Vagina (tissue), 2 donors: ENCODE data around the gene BCAS4. TPM values are rescaled to one million over a fixed set of nuclear protein-coding genes. Genes with fewer than 3 reads are reported as not detected.

Source experiments
- DNase-seq, 2 donors: peaks; one replicate each; pipeline ENCODE4 v3.0.0-alpha.2; 2017; ENCODE audit errors: extremely low spot score in 2 of 2
- H3K27ac ChIP-seq: fragments of 200-600 bp; sonication (generic); one replicate; pipeline ENCODE4 v1.5.1; 2019
- H3K27me3 ChIP-seq: fragments of 200-600 bp; sonication (generic); one replicate; pipeline ENCODE4 v1.5.1; 2019
- H3K36me3 ChIP-seq, 2 donors: fragments of 200-600 bp; sonication (generic); one replicate each; pipeline ENCODE4 v1.5.1; 2017 to 2019
- H3K4me1 ChIP-seq: fragments of 200-600 bp; sonication (generic); one replicate; pipeline ENCODE4 v1.5.1; 2019
- H3K4me3 ChIP-seq, 2 donors: fragments of 200-600 bp; sonication (generic); 1 replicate in 1 of 2; 2 replicates in 1 of 2; pipeline ENCODE4 v1.5.1; 2016 to 2019
- H3K9me3 ChIP-seq: fragments of 200-600 bp; sonication (generic); one replicate; pipeline ENCODE4 v1.5.1; 2019
- POLR2A ChIP-seq, 2 donors: fragments of 450-650 bp; IDR thresholded peaks; one replicate each; pipeline ENCODE4 v1.6.1; 2017; ENCODE audit warnings: antibody characterized with exemption in 2 of 2, mild to moderate bottlenecking in 2 of 2, moderate library complexity in 2 of 2
- POLR2AphosphoS5 ChIP-seq, 2 donors: sonication (generic); formaldehyde crosslinking; IDR thresholded peaks; one replicate each; pipeline ENCODE4 v1.9.0; 2017; ENCODE audit warnings: antibody characterized with exemption in 2 of 2, mild to moderate bottlenecking in 2 of 2, low read depth in 1 of 2; ENCODE audit not compliant: insufficient read depth in 1 of 2
- intact Hi-C: fragments of 100-400 bp; cut with DNase I; formaldehyde crosslinking; loops from one replicate; pipeline ENCODE4 v1.15.1; 2023
- total RNA-seq: library from RNA; depleted of rRNA; stranded (reverse); fragments of >200 nt; gene quantifications from one replicate; pipeline ENCODE4 v1.2.3, GENCODE V29; 2016
- TF ChIP-seq, protein P1 (sequence below), 3 experiments: fragments of 450-650 bp in 2 of 3; fragments of 200-600 bp in 1 of 3; sonication (generic) in 1 of 3; IDR thresholded peaks; one replicate each; pipeline ENCODE4 v1.5.1; 2017 to 2019; ENCODE audit warnings: antibody characterized with exemption in 3 of 3, mild to moderate bottlenecking in 2 of 3, moderate library complexity in 2 of 3

Gene BCAS4
- total RNA-seq, 1 donor from 2014 or later = 1.7 TPM

DNA sequence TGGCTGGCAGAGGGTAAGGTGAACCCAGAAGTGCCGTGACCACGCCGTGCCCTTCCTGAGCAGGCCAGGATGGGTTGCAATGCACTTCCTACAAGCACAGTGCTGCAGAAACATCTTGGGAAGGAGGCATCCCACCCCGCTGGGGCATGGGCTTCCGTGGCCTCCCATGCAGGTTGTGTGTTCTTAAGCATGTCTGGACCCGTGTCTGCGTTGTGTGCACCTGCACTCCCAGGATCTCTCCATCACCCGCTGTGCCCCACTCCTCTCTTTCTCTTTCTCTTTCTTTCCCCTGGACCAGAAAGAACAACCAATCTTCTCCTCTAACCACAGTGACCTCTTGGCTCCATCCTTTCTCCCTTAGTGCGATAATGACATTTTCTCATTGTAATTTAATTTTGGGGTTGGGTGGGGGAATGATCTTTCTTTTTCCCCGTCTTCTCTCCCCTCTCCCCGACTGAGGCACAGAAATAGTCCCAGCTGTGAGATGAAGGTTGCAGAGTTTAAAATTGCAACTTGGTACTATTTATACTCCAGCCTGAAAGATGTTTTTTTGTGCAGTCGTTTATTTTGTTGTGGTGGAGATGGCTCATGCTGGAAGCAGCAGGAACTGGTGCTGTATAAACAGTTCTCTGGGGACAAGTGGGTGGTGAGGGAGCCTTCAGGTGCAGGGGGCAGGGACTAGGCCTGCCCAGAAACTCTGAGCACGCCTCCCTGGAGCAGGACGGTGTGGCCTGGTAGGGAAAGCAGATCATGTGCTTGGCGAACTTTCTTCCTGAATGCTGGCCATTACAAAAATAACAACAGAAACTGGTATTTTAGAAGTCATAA lies 20.5 kb downstream of the BCAS4 start:
- peak overlapping the region; percentile 10 for H3K27ac ChIP-seq
- H3K4me3 ChIP-seq = no peak overlapping the region
- H3K9me3 ChIP-seq = no peaks in the 10 kb centered on the region
- H3K36me3 ChIP-seq = no peaks in the 10 kb centered on the region
- intact Hi-C loops = loop anchor here (5.0 kb wide), 1 partner anchor 112 kb away; no protein-coding TSS in a partner anchor
- TF ChIP-seq POLR2A (IDR thresholded peaks at IDR 0.05) (no peak), POLR2AphosphoS5 (IDR thresholded peaks at IDR 0.05; ENCODE audit: insufficient read depth in 1 of 2, low read depth in 1 of 2) (no peak)
- no peak for DNase-seq
- no peaks in the 10 kb centered on the region for H3K4me1 ChIP-seq
- no peaks in the 10 kb centered on the region for H3K27me3 ChIP-seq

DNA sequence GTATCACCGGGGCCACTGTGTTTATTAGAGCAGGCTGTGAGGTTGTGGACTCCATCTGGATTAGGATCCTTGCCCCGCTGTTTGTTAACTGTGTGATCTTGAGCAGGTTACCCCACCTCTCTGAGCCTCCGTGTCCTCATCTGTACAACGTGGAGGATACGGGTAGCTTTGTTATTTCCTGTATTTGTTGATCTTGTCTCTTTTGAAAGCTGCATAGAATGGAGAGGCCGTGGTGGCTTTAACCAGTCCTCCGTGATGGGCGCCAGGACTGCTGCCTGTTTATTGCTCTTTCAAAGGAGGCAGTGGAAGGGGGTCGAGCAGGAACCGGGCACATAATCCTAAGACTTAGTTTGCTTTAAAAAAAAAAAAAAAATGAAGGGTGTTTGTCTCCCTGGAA lies 22.9 kb downstream of the BCAS4 start:
- TF ChIP-seq, protein P1, sequence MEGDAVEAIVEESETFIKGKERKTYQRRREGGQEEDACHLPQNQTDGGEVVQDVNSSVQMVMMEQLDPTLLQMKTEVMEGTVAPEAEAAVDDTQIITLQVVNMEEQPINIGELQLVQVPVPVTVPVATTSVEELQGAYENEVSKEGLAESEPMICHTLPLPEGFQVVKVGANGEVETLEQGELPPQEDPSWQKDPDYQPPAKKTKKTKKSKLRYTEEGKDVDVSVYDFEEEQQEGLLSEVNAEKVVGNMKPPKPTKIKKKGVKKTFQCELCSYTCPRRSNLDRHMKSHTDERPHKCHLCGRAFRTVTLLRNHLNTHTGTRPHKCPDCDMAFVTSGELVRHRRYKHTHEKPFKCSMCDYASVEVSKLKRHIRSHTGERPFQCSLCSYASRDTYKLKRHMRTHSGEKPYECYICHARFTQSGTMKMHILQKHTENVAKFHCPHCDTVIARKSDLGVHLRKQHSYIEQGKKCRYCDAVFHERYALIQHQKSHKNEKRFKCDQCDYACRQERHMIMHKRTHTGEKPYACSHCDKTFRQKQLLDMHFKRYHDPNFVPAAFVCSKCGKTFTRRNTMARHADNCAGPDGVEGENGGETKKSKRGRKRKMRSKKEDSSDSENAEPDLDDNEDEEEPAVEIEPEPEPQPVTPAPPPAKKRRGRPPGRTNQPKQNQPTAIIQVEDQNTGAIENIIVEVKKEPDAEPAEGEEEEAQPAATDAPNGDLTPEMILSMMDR (IDR thresholded peaks at IDR 0.05) = no peak
- no peak for TF ChIP-seq POLR2A (IDR thresholded peaks at IDR 0.05)
- TF ChIP-seq POLR2AphosphoS5 (IDR thresholded peaks at IDR 0.05; ENCODE audit: insufficient read depth in 1 of 2, low read depth in 1 of 2) = no peak
- no peak overlapping the region for H3K27ac ChIP-seq
- intact Hi-C loops = loop anchor here (5.0 kb wide), 1 partner anchor 110 kb away; no protein-coding TSS in a partner anchor
- H3K36me3 ChIP-seq = no peaks in the 10 kb centered on the region
- no peaks in the 10 kb centered on the region for H3K4me1 ChIP-seq
- no peaks in the 10 kb centered on the region for H3K27me3 ChIP-seq
- DNase-seq = no peak
- H3K4me3 ChIP-seq = no peak overlapping the region
- no peaks in the 10 kb centered on the region for H3K9me3 ChIP-seq

DNA sequence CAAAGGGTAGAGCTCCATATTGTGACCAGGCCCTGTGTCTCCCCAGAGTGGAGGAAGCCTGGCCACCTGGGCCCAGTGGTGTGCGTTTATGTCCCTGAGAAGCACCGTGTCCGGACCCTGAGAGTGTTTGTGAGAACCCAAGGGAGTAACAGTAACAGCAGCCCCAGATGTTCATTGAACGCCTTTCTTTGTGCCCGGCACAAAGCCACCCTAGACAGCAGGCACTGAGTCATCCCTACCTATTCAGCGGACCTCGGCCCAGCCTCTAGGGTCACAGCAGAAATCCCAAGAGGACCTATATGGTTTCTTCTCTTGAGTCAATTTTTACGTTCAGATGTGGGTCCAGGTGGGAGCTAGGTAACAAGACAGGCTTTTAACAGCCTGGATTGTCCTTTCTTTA lies 24.5 kb downstream of the BCAS4 start:
- no peak overlapping the region for H3K27ac ChIP-seq
- H3K36me3 ChIP-seq = no peaks in the 10 kb centered on the region
- TF ChIP-seq POLR2AphosphoS5 (IDR thresholded peaks at IDR 0.05; ENCODE audit: insufficient read depth in 1 of 2, low read depth in 1 of 2) (no peak), POLR2A (IDR thresholded peaks at IDR 0.05) (no peak)
- TF ChIP-seq, protein P1 (IDR thresholded peaks at IDR 0.05) = no peak
- H3K4me3 ChIP-seq = no peak overlapping the region
- intact Hi-C loops = loop anchor here (5.0 kb wide), 1 partner anchor 108 kb away; no protein-coding TSS in a partner anchor
- peaks cover 7% of the 10 kb centered on the region for H3K4me1 ChIP-seq
- H3K9me3 ChIP-seq = no peaks in the 10 kb centered on the region
- H3K27me3 ChIP-seq = no peaks in the 10 kb centered on the region
- DNase-seq = no peak

DNA sequence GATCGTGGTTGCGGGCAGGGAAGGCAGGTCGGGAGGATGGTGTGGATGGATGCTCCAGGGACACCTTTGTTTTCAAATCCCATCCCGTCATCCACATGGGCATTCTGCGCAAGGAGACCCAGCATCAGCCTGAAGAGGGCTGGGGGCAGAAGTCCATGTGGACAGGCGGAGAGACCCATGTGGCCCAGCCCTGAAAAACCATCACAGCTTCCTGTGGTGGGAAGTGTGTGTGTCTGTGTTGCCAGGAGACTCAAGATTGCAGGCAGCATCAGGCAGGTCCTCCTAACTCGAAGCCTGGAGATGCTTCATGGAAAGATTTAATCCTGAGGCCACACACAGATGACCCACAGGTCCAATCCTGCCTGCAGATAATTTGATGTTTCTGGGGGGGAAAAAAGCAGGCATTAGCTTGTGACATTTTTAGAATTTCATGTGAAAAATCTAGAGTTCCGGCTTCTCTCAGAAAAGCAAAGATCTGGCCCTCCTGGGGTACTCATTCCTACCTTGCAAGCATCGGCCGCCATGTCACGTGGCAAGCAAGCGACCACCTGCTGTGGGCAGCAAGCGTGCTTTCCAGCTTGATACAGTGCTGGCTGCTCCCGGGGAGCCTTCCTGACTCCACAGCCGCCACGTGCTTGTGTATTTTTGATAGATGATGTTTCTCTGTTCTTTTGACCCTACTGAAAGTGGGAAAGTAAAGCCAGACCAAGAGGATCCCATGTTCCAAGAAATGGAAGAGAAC lies 25.8 kb downstream of the BCAS4 start:
- Histone ChIP-seq H3K4me3 (no peak overlapping the region), H3K36me3 (no peaks in the 10 kb centered on the region), H3K27ac (no peak overlapping the region), H3K27me3 (no peaks in the 10 kb centered on the region), H3K9me3 (no peaks in the 10 kb centered on the region), H3K4me1 (peaks cover 8% of the 10 kb centered on the region)
- DNase-seq = no peak
- TF ChIP-seq POLR2AphosphoS5 (IDR thresholded peaks at IDR 0.05; ENCODE audit: insufficient read depth in 1 of 2, low read depth in 1 of 2) (no peak), POLR2A (IDR thresholded peaks at IDR 0.05) (no peak)
- TF ChIP-seq, protein P1 (IDR thresholded peaks at IDR 0.05) = no peak
- intact Hi-C loops = no loop called here

DNA sequence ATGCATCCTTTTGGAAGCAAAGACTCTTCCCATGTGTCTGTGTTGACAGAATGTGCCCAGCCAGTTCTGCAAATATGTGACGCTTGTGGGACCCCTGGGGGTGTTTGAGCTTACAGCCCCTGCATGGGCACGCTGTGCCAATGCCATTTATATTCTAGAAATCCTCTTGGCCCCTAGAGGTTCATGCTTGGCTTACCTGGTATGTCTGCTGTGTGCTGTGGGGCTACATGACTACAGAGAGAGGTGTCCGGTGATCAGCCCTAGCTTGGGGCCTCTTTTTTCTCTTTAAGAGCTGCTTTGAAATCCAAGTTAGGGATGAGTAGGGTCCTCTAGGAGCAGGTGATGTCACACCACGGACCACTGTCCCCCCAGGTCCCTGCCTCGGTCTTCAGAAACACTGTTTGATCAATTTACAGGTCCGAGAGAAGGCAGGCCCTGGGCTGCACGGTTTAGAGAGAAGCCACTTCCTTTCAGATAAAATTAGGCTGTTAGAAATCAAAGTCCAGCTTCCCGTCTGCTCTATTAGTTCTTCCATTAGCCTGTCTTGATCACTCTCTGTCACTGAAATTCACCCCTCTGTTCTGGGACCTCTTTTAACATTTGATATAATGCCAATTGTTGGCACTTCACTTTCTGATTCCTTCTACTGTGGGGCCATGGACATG lies 26.5 kb downstream of the BCAS4 start:
- H3K4me1 ChIP-seq = peaks cover 8% of the 10 kb centered on the region
- no peaks in the 10 kb centered on the region for H3K9me3 ChIP-seq
- DNase-seq = no peak
- H3K27ac ChIP-seq = no peak overlapping the region
- no peaks in the 10 kb centered on the region for H3K36me3 ChIP-seq
- intact Hi-C loops = no loop called here
- no peak overlapping the region for H3K4me3 ChIP-seq
- H3K27me3 ChIP-seq = no peaks in the 10 kb centered on the region
- TF ChIP-seq POLR2A (IDR thresholded peaks at IDR 0.05) (no peak), POLR2AphosphoS5 (IDR thresholded peaks at IDR 0.05; ENCODE audit: insufficient read depth in 1 of 2, low read depth in 1 of 2) (no peak)
- TF ChIP-seq, protein P1 (IDR thresholded peaks at IDR 0.05) = no peak
